GM10266 (cell line): ENCODE measurements around the gene EWSR1.
"Not testable (repeated sequence)": the region's sequence is repeated elsewhere in the genome, so short reads cannot be mapped to it uniquely, and the experiment has no call there.

ENCODE experiments used
- DNase-seq: peaks from one replicate; pipeline ENCODE4 v3.0.0; 2012; ENCODE audit errors: extremely low spot score
- TF ChIP-seq, protein P1 (sequence below): IDR thresholded peaks from 2 replicates; pipeline ENCODE4 v1.5.1; 2012; ENCODE audit warnings: mild to moderate bottlenecking, low read depth; ENCODE audit not compliant: control insufficient read depth, insufficient read depth; ENCODE audit errors: missing control alignments

The EWSR1 gene

DNA sequence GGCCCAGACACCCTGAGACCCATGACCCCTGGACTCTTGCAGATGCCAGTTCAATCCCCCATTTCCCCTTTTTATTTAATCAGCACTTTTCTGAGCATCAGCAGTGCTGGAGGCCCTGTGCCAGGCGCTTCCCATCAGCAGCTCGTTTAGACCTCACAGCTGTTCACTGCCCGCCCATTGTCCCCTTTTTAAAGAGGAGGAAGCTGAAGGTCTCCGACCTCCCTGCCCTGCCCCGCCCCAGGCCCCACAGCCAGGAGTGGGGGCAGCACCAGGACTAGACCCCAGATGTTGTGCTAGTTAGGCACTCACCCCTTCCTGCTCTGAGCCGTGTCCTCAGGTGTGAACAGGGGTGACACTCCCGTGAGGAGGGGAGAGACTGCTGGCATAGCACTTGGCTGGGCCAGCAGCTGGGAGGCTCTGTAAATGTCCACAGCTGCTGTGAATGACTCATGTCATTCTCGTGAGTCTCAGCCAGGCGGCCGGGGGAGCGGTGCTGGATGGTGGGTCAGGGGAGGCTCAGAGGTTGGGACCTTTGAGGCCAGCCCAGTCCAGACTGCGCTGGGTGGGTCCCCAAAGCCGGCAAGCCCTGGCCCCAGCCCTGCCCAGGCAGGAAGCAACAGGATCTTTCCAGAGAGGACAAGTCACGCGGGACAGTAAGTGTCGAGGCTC lies 42.5 kb upstream of the EWSR1 start:
- TF ChIP-seq, protein P1, sequence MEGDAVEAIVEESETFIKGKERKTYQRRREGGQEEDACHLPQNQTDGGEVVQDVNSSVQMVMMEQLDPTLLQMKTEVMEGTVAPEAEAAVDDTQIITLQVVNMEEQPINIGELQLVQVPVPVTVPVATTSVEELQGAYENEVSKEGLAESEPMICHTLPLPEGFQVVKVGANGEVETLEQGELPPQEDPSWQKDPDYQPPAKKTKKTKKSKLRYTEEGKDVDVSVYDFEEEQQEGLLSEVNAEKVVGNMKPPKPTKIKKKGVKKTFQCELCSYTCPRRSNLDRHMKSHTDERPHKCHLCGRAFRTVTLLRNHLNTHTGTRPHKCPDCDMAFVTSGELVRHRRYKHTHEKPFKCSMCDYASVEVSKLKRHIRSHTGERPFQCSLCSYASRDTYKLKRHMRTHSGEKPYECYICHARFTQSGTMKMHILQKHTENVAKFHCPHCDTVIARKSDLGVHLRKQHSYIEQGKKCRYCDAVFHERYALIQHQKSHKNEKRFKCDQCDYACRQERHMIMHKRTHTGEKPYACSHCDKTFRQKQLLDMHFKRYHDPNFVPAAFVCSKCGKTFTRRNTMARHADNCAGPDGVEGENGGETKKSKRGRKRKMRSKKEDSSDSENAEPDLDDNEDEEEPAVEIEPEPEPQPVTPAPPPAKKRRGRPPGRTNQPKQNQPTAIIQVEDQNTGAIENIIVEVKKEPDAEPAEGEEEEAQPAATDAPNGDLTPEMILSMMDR = no peak
- DNase-seq = no peak

DNA sequence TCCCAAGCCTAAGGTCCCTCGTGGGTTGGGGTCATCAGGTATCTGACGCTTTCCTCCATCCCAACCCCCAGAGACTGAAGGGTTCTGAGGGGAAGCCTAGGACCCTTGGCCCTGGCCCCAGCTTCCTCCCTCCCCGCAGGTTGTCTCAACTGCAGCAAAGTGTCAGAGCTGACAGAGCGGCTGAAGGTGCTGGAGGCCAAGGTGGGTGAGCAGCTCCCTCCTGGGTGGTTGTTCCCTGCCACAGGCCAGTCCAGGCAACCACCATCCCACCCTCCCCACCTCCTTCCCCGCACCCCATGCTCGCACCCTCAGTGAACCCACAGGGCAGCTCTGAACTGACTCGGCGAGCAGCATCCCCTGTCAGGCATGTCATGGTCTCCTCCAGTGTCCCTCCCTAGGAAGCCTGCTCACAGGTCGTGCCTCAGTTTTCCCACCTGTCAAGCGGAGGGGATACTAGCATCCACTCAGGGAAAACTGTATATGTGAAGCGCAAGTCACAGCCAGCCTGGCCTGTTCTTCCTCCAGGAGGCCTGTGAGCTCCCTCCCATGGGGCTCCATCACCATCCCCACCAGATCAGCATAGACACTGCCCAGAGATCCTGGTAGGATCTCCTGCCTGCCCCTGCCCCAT lies 41.6 kb upstream of the EWSR1 start:
- no peak for DNase-seq
- TF ChIP-seq, protein P1 = no peak

DNA sequence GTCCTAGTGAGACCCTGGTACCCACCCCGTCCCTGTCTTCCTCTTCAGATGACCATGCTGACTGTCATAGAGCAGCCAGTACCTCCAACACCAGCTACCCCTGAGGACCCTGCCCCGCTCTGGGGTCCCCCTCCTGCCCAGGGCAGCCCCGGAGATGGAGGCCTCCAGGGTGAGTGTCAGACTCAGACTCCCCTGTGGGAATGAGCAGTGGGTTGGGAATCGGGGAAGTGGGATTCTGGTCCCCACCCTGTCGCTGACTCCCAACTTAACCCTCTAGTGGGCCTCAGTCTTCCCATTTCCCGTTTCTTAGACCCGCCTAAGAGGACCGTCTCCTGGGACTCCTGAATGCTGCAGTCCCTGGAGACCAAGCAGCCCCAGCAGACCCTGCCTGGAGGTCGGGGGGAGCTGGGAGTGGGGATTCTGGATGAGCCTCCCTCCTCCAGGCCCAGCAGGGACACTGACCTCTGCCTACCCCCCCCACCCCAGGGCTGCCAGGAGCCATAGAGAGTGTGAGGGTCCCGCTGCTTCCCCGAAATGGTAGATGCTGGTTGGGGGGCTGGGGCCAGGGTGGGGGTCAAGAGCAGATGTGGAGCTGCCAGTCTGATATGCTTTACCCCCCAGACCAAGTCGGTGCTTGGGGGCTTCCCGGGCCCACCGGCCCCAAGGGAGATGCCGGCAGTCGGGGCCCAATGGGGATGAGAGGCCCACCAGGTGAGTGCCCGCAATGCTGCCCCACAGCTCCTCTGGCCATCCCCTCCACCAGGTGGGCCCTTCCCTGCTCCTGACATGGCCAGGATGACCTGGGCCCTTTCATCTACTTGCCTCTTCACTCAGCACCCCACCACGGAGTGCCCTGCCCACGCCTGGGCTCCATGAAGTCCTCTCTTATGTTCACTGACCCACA lies 36.8 kb upstream of the EWSR1 start:
- TF ChIP-seq, protein P1 = no peak
- no peak for DNase-seq

DNA sequence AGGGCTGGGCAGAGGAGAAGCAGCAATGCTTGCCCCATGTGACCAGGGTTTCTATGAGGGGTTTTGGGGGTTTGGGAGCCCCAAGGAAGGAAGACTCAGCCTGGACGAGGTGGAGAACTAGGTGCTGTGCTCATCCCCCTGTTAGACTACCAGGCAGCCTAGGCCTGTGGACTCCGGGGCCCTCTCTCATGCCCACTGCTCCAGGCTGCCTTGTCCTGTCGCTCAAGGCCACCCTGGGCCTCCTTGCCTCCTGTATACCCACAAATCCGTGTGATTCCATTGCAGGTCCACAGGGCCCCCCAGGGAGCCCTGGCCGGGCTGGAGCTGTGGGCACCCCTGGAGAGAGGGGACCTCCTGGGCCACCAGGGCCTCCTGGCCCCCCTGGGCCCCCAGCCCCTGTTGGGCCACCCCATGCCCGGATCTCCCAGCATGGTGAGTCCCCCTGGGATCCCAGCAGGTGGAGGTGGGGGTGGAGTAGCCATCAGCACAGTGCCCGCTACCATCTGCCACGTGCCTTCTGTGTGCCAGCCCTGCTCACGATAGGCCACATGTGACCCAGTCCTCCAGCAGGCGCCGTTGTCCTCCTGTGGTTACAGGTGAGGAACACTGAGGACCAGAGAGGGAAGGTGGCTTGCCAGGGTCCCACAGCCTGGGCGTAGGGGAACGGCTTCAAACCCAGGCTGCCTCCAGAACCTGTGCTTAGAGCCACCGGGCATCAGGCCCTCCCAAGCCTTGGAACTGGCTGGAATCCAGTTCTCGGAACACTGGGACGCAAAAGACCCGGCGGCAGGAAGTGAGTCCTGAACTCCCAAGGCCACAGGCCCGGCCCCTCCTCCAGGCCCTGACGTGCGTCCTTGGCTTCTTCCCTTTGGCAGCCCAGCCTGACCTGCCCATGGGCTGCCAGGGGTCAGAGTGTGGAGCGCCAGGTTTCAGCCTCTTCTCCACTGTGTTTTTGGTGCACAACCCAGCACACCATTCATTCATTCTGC lies 35.8 kb upstream of the EWSR1 start:
- TF ChIP-seq, protein P1 = no peak
- DNase-seq = no peak

DNA sequence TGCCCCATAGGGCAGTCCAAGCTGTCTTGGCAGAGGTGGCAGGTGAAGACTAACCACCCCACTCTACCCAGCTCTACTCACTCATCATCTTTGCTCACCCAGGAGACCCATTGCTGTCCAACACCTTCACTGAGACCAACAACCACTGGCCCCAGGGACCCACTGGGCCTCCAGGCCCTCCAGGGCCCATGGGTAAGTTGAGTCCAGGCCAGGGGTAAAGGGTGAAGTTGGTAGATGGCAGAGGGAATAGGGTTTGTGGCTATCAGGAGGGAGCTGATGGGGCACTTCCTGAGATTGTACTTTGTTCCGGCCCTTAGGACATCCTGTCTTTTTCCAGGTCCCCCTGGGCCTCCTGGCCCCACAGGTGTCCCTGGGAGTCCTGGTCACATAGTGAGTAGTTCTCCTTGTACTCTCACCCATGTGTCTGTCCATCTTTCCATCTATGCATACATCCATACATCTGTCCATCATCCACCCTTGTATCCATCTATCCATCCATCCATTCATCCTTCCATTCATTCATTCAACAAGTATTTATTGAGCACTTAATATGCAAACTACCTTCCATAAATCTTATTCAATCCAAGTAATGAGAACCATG lies 34.7 kb upstream of the EWSR1 start:
- DNase-seq = no peak
- TF ChIP-seq, protein P1 = no peak

DNA sequence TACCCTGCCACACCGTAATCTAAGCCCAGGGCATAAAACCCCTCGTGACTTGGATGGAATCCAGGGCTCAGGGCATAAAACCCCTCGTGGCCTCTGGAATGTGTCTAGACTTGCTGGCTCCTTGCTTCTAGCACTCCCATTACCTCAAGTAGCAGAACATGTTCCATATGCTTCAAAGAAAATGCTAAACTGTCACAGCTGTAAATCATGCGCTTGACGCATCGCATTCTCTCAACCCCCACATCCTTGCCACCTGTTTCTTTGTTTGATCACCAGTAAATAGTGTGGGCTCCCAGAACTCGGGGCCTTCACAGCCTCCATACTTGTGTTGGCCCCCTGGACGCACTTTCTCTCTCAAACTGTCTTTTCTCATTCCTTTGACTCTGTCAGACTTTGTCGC lies 27.6 kb upstream of the EWSR1 start:
- not testable (repeated sequence) for DNase-seq
